CD4-positive, alpha-beta T cell (primary cell): ENCODE measurements around the gene KDM4B. TPM values are rescaled to one million over a fixed set of nuclear protein-coding genes. Genes with fewer than 3 reads are reported as not detected.

Experiments
- ATAC-seq: fragments of 200-7000 bp; cut with Tn5 transposase; one replicate; pipeline ENCODE4 v1.10.0; 2022; ENCODE audit warnings: mild to moderate bottlenecking; ENCODE audit not compliant: poor library complexity
- CTCF ChIA-PET: fragments of 350-600 bp; sonication (Branson Sonifier 250); formaldehyde crosslinking; loops from one replicate; lab custom pipeline; 2021; ENCODE audit warnings: antibody characterized with exemption, inconsistent platforms; lab: Charles Lee
- POLR2A ChIA-PET: fragments of 350-600 bp; sonication (Branson Sonifier 250); formaldehyde crosslinking; loops from one replicate; lab custom pipeline; 2021; ENCODE audit warnings: antibody characterized with exemption, inconsistent platforms; lab: Charles Lee
- DNase-seq, 14 experiments: peaks; one replicate each; pipeline ENCODE4 v3.0.0-alpha.2; 2013 to 2020; ENCODE audit warnings: mixed read lengths in 2 of 14
- H3K27ac ChIP-seq, 2 donors: one replicate each; pipeline versions ENCODE4 v1.5.1 to v1.7.0; 2013; ENCODE audit warnings: low read length in 2 of 2, low read depth in 1 of 2, mild to moderate bottlenecking in 1 of 2
- H3K27me3 ChIP-seq, 2 experiments: 1 replicate in 1 of 2; 2 replicates in 1 of 2; pipeline versions ENCODE4 v1.6.1 to v1.7.0; 2013; ENCODE audit warnings: low read length in 2 of 2, control low read depth in 1 of 2, mild to moderate bottlenecking in 1 of 2, moderate library complexity in 1 of 2; ENCODE audit not compliant: insufficient read depth in 2 of 2, control insufficient read depth in 1 of 2
- H3K36me3 ChIP-seq: one replicate; pipeline ENCODE4 v1.6.1; 2013; ENCODE audit warnings: low read length, control low read depth; ENCODE audit not compliant: insufficient read depth
- H3K4me1 ChIP-seq: one replicate; pipeline ENCODE4 v1.6.1; 2013; ENCODE audit warnings: low read length, control low read depth; ENCODE audit not compliant: insufficient read depth
- H3K4me3 ChIP-seq: one replicate; pipeline ENCODE4 v1.5.1; 2013; ENCODE audit warnings: mild to moderate bottlenecking, low read length, moderate library complexity
- H3K9me3 ChIP-seq, 2 experiments: 1 replicate in 1 of 2; 2 replicates in 1 of 2; pipeline versions ENCODE4 v1.6.1 to v1.7.0; 2013; ENCODE audit warnings: low read length in 2 of 2, mild to moderate bottlenecking in 2 of 2, control low read depth in 1 of 2, moderate library complexity in 1 of 2; ENCODE audit not compliant: control insufficient read depth in 1 of 2, insufficient read depth in 1 of 2
- H3K27ac Mint-ChIP-seq: one replicate; pipeline ENCODE4 v1.8.0; 2020; ENCODE audit warnings: mixed read lengths
- H3K27me3 Mint-ChIP-seq: one replicate; pipeline ENCODE4 v1.8.0; 2021; ENCODE audit warnings: mixed read lengths
- H3K36me3 Mint-ChIP-seq: one replicate; pipeline ENCODE4 v1.8.0; 2021; ENCODE audit warnings: low read depth, mixed read lengths
- H3K4me1 Mint-ChIP-seq: one replicate; pipeline ENCODE4 v1.8.0; 2021; ENCODE audit warnings: low read depth, mixed read lengths
- H3K4me3 Mint-ChIP-seq: one replicate; pipeline ENCODE4 v1.8.0; 2020; ENCODE audit warnings: mild to moderate bottlenecking, mixed read lengths
- H3K9me3 Mint-ChIP-seq: one replicate; pipeline ENCODE4 v1.8.0; 2020; ENCODE audit warnings: mixed read lengths
- CTCF ChIP-seq: fragments of 200-600 bp; IDR thresholded peaks from one replicate; pipeline ENCODE4 v1.8.0; 2022; ENCODE audit warnings: antibody characterized with exemption, mild to moderate bottlenecking
- intact Hi-C, 2 experiments: fragments of 100-400 bp; cut with DNase I in 1 of 2; cut with micrococcal nuclease in 1 of 2; formaldehyde crosslinking; loops; one replicate each; pipeline versions ENCODE4 v1.15.1 to v1.9.0; 2023 to 2025; cut with DNase I, micrococcal nuclease
- total RNA-seq, 174 experiments: library from RNA in 2 of 174; stranded (reverse) in 2 of 174; gene quantifications; one replicate each; pipeline ENCODE4 v1.2.3 and lab custom pipeline; 2021 to 2026

Gene KDM4B
- total RNA-seq, 2 experiments from 2014 or later = 41.8 to 42.5 TPM

- H3K36me3 ChIP-seq = peaks cover 2% of the 10 kb centered on the region
- peaks cover 12% of the 10 kb centered on the region for H3K4me1 Mint-ChIP-seq
- no peaks in the 10 kb centered on the region for H3K27me3 Mint-ChIP-seq
- peaks cover 18% of the 10 kb centered on the region for H3K36me3 Mint-ChIP-seq
- no peak overlapping the region for H3K27ac Mint-ChIP-seq
- H3K27ac ChIP-seq = no peak overlapping the region
- ChIA-PET POLR2A (no interaction called here), CTCF (no interaction called here)
- intact Hi-C loops = no loop called here
- H3K4me1 ChIP-seq = peaks cover 14% of the 10 kb centered on the region
- no peaks in the 10 kb centered on the region for H3K9me3 Mint-ChIP-seq
- H3K9me3 ChIP-seq = peaks cover 0 to 6% of the 10 kb centered on the region in 2 experiments
- no peak overlapping the region for H3K4me3 ChIP-seq
- ATAC-seq (no peak), DNase-seq (no peak)
- no peaks in the 10 kb centered on the region for H3K27me3 ChIP-seq
- no peak for TF ChIP-seq CTCF
- no peak overlapping the region for H3K4me3 Mint-ChIP-seq
These were observed 16.7 kb downstream of the KDM4B start for GRCh38 chr19:4985551-4985991.

GRCh38 chr19:4986056-4986455, 17.1 kb downstream of the KDM4B start:
- Mint-ChIP-seq H3K9me3 (no peaks in the 10 kb centered on the region), H3K27me3 (no peaks in the 10 kb centered on the region), H3K27ac (no peak overlapping the region), H3K4me3 (no peak overlapping the region), H3K36me3 (peaks cover 18% of the 10 kb centered on the region), H3K4me1 (peaks cover 12% of the 10 kb centered on the region)
- TF ChIP-seq CTCF = no peak
- POLR2A ChIA-PET = no interaction called here
- peaks cover 2% of the 10 kb centered on the region for H3K36me3 ChIP-seq
- H3K4me3 ChIP-seq = no peak overlapping the region
- ATAC-seq = no peak
- DNase-seq = no peak
- H3K4me1 ChIP-seq = peaks cover 13% of the 10 kb centered on the region
- CTCF ChIA-PET = no interaction called here
- intact Hi-C loops = no loop called here
- H3K27me3 ChIP-seq = no peaks in the 10 kb centered on the region
- no peak overlapping the region for H3K27ac ChIP-seq
- H3K9me3 ChIP-seq = peaks cover 0 to 9% of the 10 kb centered on the region in 2 experiments

- no peak overlapping the region for H3K4me3 Mint-ChIP-seq
- POLR2A ChIA-PET = no interaction called here
- no peaks in the 10 kb centered on the region for H3K9me3 Mint-ChIP-seq
These were observed 17.6 kb downstream of the KDM4B start for GRCh38 chr19:4986471-4986891.

More at GRCh38 chr19:4986471-4986891, 17.6 kb downstream of the KDM4B start:
- Histone ChIP-seq H3K27ac (no peak overlapping the region), H3K4me1 (peaks cover 8% of the 10 kb centered on the region), H3K4me3 (no peak overlapping the region), H3K9me3 (peaks cover 0 to 9% of the 10 kb centered on the region in 2 experiments), H3K27me3 (no peaks in the 10 kb centered on the region), H3K36me3 (peaks cover 2% of the 10 kb centered on the region)
- Mint-ChIP-seq H3K27ac (no peak overlapping the region), H3K27me3 (no peaks in the 10 kb centered on the region), H3K4me1 (peaks cover 12% of the 10 kb centered on the region), H3K36me3 (peaks cover 20% of the 10 kb centered on the region)
- ATAC-seq (no peak), DNase-seq (no peak)
- CTCF ChIA-PET = no interaction called here
- TF ChIP-seq CTCF = no peak
- intact Hi-C loops = no loop called here
